GM21360 (cell line): ENCODE results near the gene ATP8A1.
A peak's percentile ranks its signal among the peaks of the same experiment; 100 is the strongest.

Source experiments
- ATAC-seq: cut with Tn5 transposase; IDR thresholded peaks from one replicate; pipeline ENCODE4 v1.9.1; 2021; ENCODE audit warnings: mild to moderate bottlenecking, moderate library complexity; ENCODE audit not compliant: unreplicated experiment

Gene ATP8A1

DNA sequence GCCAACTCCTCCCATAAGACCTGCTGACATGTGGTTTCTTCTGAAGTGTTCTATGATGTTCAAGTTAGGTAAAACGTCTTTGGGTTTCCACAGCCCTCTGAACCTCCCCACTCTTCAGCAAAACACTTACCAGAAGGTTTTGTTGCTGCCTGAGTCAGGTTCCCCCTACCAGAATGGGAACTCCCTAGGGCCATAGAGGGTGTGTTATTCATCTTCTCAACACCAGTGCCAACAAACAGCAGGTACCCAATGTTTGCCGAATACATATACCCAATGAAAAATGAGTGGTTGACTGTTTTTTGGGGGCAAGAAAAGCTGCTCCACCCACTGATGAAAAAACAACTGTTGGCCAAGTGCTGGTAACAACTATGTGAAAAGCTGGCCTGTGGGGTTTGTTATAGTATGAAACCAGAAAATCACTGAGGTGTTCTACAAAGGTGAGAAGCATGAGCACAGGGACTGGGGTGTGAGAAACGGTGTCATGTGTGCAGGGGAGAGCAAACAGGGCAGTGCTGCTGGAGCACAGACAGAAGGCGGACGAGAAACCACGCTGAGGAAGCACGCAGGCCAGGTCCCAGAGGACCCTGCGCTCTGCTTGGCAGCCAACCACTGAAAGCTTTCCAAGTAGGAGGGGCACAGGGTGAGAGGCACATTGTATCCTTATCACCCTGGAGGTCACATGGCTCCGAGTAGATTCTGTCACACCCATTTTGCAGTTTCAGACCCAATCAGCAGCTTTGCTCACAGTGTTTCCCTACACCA is 28.8 kb downstream of the ATP8A1 start:
- ATAC-seq = peak; percentile 91

DNA sequence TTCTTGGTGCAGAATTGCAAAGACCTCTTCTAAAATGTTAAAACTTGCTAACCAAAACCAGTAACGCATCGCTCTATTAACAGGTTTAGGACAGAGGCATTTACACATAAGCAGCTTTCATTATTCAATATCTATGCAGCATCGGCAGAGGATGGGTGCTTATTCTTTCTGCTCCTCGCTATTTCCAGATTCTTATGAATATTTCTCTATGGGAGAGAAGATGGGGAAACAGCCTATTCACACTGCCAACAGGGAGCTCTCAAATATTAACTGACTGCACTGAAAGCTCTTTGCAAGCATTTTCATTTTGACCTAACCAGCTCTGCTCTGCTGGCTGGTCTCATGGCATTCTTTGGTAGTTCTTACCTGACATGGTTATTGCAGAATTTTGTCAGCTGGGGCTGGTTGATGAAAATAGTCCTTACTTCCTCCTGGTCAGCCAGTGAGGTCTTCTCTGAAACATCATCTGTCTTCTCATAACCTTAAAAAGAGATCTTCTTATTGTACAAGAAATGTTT is 30.2 kb downstream of the ATP8A1 start:
- ATAC-seq = no peak

- no peak for ATAC-seq
Observed at GRCh38 chr4:42625329-42625728, 31.6 kb downstream of the ATP8A1 start.

GRCh38 chr4:42624551-42624950 is 32.4 kb downstream of the ATP8A1 start:
- ATAC-seq = no peak

GRCh38 chr4:42618023-42618422 is 38.9 kb downstream of the ATP8A1 start:
- ATAC-seq = no peak

- ATAC-seq = no peak
Observed at GRCh38 chr4:42617030-42617429, 39.9 kb downstream of the ATP8A1 start.

DNA sequence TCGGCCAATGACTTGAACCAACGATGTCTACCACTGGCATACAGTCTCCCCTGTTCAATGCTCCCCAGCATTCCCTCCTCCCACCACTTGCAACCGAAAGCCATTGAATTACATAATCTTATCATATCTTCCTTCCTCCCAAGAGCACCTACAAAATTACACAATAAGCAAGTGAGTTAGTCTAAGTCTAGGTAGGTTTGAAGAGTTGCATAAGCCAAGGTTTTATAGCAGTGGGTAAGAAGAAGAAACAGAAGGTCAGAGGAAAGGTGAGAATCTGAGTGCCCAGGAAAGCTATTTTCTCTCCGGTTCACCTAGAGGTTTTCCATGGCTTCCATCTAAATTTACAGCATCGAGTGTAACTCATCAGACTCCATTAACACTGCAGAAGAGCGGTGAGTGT is 40.3 kb downstream of the ATP8A1 start:
- no peak for ATAC-seq

- no peak for ATAC-seq
Observed at GRCh38 chr4:42615131-42615763, 41.7 kb downstream of the ATP8A1 start.

DNA sequence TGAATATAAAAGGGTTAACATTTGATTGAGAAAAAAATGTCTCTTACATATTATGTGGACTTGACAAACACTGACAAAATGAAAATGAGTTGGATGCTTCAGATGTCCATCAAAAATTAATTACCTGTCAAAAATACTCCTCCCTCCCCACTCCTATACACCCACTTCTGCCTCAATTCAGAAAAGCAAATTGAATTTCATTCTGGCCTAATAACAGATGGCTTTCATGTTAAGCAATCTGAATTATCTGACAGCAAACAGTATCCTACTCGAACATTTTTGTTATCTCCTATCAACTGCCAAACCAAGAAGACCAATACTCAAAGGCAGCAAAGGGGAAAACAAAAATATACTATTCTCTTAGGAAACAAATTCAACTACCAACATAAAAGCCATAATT is 44.0 kb downstream of the ATP8A1 start:
- ATAC-seq = no peak

DNA sequence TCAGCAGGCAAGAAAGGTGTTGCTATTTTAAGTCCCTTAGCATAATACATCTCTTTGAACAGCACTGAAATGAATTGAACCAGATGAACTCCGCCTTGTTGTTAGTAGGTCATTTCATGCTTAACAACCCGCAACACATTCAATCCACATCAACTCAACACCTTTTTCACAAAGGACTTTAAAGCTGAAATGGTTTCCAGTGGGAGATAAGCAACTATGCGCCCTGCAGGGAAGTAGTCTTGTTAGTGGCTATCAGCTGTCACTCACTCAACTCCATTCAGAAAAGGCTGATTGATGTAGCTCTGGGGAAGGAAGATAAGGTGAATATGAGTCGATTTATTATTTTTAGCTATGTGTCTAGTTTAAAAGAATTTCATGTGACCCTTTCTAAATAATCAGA is 46.0 kb downstream of the ATP8A1 start:
- no peak for ATAC-seq

DNA sequence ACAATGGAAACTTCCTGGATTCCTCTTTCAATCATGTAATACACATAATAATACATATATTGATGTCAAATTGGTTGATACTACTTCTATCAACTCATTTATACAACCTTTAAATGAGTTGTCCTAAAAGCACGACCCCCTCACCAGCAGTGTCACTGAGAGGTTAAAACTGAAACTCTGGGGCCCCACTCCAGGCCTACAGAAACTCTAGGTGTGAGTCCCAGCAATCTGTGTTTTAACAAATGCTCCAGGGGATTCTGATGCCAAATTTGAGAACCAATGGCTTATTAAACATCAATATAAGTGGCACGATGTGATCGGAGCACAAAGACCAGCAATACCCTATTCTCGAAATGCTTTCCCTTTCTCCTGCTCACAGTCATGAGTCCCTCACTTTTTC is 47.9 kb downstream of the ATP8A1 start:
- no peak for ATAC-seq

DNA sequence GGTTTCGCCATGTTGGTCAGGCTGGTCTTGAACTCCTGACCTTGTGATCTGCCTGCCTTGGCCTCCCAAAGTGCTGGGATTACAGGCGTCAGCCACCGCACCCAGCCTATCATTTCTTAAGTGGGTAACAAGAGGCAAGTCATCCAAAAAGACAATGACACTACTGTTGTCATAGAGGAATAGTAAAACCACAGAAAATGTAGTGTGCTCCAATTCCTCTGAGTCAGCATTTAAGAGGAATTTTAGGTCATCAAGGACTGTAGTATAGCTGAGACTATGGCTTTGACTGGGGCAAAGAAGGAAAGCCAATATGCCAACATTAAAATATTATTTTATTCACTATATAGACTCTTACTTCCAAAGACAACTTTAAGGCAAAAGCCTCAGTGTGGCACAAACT is 48.4 kb downstream of the ATP8A1 start:
- ATAC-seq = no peak

DNA sequence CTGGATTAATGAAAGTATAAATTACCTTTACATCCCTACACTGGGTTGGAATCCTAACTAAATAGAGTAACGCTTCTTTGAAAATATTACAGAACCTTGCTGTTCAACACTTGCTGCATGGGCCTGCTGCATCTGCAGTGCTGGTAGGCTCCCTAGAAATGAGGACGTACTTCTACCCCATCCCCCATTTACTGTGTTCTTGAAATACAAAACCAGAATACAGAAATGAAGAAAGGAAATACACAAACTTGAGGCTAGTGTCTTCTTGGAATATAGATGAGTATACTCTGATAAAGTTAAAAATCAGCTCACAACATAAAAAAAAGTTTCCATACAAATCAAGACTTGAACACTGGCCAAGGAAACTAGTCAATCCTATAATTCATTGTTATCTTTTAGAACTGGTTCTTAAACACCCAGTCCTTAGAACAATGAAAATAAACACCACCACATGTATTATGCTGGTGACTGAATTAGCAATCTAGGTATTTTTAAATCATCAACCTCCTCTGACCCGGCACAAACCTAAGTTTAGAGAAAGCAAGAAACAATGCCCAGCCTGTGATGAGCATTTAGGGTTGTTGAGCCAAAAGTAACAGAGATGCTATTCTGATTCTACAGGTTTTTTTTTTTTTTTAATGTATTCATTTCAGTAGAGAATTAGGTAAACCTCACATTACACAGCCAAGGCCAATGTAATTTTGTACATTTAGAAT is 49.7 kb downstream of the ATP8A1 start:
- ATAC-seq = no peak

GRCh38 chr4:42605264-42605663 is 51.6 kb downstream of the ATP8A1 start:
- ATAC-seq = no peak

DNA sequence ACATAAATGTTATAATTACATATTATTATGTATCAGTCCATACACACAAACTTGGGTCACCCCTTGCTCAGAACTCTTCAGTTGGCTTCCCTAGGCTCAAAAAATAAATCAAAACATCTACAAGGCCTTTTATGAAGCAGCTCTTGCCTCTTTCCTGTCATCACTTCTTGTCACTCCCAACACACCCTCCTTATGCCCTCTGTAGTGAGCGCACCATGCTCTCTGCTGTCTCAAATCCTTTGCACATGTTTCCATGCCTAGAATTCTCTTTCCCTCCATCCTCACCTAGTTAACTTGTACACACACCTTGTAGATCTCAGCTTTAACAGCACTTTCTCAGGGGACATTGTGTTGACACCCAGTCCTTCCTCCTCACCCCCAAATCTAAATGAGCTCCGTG is 53.0 kb downstream of the ATP8A1 start:
- ATAC-seq = no peak

DNA sequence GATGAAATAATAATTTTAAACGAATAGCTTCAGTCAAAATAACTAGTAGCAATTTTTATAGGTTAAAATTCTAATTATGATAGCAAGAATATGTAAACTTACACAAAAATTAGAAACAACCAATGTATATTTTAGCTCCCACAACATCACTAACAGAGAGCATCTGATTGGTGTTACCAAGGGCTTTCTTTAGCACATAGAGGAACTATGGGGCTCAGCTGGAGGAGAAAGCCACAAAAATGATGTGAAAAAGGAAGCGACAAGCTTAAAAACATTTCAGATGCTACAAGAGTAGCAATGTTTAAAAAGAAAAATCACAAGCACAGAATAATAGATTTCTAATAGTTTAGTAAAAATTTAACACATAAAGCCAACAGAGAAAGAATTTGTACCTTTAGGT is 56.3 kb downstream of the ATP8A1 start:
- ATAC-seq = no peak

GRCh38 chr4:42596918-42597317 is 60.0 kb downstream of the ATP8A1 start:
- ATAC-seq = no peak

DNA sequence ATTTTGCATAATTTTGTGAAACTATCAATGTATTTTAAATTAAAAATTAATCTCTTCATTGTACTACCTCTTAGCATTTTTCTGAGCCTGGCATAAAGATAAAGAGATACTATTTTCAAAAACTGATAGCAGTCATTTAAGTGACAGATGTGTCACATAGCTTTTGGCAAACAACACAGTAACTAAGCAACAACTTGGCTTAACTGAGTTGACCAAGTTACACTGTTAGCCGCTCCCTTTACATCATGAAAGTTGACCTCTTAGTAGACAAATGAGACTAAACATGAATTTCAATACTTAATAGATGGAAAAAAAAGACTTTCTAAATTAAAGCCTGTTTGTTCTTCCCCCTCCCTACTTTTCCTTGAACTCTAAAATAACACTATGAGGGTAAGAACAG is 62.0 kb downstream of the ATP8A1 start:
- ATAC-seq = no peak

DNA sequence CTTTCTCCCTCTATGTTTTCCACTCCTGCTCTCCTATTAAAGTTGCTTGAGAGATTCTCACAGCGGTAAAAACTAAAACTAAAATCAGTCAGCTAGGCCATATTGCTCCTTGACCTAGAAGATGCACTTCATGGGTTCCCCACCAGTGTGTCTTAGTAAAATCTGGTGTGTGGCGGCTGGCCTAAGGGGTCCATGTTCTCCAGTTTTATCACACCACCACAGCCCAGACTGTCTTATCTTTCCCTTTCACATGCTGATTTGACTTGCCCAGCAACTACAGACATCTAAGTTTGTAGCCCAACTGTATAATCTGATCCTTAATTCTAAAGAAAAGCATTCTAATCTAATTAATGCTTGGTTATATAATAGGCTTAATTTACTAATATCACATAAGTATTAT is 68.0 kb downstream of the ATP8A1 start:
- ATAC-seq = no peak

GRCh38 chr4:42586775-42587174 is 70.1 kb downstream of the ATP8A1 start:
- no peak for ATAC-seq

DNA sequence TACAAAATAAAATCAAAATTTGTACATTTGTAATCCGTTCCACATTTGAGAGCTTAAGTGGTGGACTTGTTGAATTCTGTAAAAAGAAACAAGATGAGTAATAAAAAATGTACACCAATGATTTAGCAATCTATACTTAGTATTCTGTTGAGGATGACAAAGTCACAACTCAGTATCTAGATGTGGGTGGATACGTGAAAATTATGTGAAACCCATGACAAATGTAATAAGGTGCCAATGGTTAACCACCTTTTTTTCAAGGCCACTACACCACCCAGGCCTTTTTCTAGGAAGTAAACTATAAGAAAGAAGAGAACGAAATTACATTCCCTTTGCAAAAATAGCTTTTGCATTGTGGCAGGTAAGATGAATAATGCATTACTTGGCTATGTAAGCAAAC is 77.0 kb downstream of the ATP8A1 start:
- no peak for ATAC-seq

DNA sequence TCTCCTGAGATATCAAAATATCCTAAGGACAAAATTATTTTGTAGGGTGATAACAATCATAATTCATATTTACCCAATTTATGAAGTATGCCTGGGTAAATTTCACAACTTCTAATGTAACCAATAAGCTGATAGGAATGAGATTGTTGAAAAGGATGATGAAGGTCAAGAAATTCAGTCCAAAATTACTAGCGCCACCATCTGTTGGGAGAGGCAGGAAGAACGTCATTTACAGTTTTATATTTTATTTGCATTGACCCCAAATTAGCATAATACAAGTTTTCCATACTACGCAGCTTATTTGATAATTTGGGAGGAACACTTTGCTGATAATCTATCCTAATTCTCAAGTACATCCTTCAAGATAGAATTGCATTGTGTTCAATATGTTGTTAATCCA is 78.7 kb downstream of the ATP8A1 start:
- no peak for ATAC-seq
